CD4-positive, alpha-beta T cell treated with Interferon alpha-2 for 1 hour (primary cell): ENCODE results near the gene TM7SF3.
A peak's percentile ranks its signal among the peaks of the same experiment; 100 is the strongest.

Experiments
- DNase-seq, 2 donors: peaks; one replicate each; pipeline ENCODE4 v3.0.0-alpha.2; 2020 to 2022

Gene TM7SF3

DNA sequence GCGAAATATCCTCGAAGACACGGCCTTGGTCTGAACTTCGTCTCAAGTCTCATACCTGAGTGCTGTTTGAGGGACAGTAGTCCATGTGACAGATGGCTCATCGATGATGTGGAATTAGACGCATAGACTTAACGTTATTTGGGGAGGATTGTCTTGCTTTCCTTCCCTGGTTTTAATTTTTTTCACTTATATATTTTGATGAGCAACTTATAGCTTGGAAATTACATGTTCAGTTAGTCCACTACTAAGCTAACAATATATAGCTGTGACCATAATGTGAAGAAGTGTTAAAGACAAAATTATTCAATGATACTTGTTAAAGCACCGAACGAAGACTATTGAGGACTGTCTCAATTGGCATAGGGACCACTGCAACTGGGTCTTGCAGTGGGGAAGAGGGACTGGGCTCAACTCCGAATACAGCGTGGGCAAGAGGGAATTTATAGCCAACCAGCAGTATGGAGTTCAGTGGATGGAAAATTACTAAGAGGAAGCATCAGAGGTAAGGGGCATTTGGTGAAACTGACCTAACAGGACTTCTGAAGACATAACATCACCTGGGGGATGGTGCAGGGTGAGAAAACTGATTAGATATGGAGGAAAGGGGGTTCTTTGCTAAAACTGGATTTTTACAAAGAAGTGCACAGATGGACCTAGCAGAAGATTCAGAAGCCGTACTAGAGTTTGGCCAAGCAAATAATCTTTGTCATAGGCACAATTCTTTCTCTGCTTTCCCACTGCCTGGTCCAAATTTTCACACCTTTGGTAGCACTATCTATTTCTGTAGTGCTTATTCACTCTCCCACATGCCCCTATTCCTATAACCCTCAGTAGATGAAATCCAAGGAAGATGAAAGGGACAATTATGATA, 910 bp upstream of the TM7SF3 start:
- peak in 1 of 2 donors; percentile 10 for DNase-seq

- no peak for DNase-seq
Measured at GRCh38 chr12:27013611-27014084, 536 bp downstream of the TM7SF3 start.

GRCh38 chr12:27012982-27013255, 1.3 kb downstream of the TM7SF3 start:
- DNase-seq, result no peak

DNA sequence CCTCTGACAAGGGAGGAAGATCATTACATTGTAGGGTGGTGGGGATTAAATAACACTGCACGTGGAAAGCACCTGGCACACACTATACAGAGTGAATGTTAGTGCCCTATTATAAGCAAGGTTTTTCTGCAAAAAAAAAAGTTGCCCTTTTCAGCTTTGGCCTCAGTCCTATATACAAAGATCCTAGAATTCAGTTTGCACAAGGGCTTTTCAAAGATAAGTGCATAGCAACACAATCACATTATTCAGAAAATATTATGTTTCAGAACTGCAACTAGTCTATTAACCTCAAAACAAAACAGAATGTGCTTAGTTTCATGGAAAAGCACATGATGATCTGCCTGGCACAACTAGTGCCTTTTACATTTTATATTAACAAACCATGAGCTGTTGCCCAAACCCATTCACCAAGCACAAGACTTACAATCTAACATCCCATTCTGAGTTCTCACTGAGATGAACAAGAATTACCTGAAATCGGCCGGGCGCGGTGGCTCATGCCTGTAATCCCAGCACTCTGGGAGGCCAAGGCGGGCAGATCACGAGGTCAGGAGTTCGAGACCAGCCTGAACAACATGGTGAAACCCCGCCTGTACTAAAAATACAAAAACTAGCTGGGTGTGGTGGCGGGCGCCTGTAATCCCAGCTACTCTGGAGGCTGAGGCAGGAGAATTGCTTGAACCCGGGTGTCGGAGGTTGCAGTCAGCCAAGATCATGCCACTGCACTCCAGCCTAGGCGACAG, 1.8 kb downstream of the TM7SF3 start:
- no peak for DNase-seq

GRCh38 chr12:27009881-27010301, 4.3 kb downstream of the TM7SF3 start:
- DNase-seq, result no peak

DNA sequence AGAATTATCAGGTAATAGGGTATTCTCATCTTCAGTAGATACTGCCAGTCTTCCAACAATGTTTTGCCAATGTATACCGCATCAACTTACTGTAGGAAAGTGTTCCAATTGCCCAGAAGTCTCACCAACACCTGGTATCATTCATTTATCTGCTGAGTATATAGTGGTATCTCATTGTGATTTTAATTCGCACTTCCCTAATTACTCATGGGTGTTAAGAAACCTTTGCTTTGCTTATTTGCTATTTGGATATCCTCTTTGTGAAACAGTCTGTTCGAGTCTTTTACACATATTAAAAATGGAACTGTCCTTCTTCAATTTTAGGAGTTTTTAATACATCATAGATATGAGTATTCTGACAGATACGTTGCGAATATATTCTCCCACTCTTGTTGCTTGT, 6.1 kb downstream of the TM7SF3 start:
- no peak for DNase-seq

GRCh38 chr12:27006797-27007467, 7.3 kb downstream of the TM7SF3 start:
- no peak for DNase-seq

- DNase-seq, result no peak
Measured at GRCh38 chr12:27005495-27005894, 8.7 kb downstream of the TM7SF3 start.

- no peak for DNase-seq
Measured at GRCh38 chr12:27003421-27004381, 10.5 kb downstream of the TM7SF3 start.

DNA sequence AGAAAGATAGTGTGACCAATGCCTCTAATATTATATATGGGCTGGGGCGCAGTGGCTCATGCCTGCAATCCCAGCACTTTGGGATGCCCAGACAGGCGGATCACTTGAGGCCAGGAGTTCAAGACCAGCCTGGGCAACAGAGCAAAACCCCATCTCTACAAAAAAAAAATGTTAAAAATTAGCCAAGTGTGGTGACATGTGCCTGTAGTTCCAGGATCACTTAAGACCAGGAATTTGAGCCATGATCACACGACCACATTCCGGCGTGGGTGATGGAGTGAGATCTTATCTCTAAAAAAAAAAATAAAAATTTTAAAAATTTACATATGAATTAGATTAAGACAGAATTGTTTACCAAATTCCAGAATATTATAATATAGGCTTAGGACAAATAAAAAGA, 12.0 kb downstream of the TM7SF3 start:
- no peak for DNase-seq

GRCh38 chr12:27001663-27002062, 12.5 kb downstream of the TM7SF3 start:
- DNase-seq, result no peak

GRCh38 chr12:27000961-27001360, 13.2 kb downstream of the TM7SF3 start:
- DNase-seq, result no peak

- DNase-seq, result no peak
Measured at GRCh38 chr12:26997003-26997402, 17.2 kb downstream of the TM7SF3 start.

DNA sequence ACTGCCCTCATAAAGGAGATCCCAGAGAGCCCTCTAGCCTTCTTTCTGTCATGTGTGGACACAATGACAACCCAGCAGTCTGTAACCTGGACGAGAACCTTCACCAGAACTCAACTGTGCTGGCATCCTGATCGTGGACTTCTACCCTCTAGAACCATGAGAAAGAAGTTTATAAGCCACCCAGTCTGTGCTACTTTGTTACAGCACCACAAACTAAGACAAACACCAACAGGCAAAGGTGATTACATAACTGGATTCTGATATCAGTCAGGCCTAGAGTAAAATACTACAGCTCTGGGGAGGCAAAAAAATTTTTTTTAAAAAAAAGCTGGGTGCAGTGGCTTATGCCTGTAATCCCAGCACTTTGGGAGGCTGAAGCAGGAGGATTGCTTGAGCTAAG, 18.5 kb downstream of the TM7SF3 start:
- DNase-seq, result no peak

DNA sequence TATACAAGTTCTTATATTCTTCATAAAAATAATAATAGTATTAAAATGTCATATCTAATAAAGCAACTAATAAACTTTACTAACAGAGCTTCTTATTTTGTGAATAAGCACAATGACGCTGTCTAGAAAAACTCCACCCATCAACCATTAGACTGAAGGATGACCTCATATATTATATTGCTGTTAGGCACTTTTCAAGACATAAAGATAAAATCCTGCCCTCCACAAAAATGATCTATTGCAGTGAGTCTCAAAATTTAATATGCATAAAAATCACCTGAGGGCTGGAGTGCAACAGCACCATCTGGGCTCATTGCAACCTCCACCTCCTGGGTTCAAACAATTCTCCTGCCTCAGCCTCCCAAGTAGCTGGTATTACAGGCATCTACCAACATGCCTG, 20.1 kb downstream of the TM7SF3 start:
- no peak for DNase-seq

- DNase-seq, result no peak
Measured at GRCh38 chr12:26991826-26992225, 22.4 kb downstream of the TM7SF3 start.

DNA sequence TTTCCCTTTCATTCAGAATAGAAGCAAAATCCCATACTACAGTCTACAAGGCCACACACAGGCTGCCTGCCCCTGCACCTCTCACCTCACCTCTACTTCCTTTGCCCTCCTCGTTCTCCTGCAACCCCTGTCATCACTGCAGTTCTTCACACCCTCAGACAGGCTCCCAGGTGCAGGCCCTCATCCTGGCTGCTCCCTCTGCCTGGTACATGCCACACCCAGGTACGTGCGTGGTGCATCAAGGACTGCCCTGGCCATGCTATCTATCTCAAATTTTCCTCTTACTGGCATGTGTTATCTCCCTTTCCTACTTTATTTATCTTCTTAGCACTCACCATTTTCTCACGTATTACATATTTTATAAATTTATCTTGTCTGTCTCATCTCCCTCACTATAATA, 24.3 kb downstream of the TM7SF3 start:
- no peak for DNase-seq

- DNase-seq, result no peak
Measured at GRCh38 chr12:26988703-26989102, 25.5 kb downstream of the TM7SF3 start.

- peak in 1 of 2 donors; percentile 9 for DNase-seq
Measured at GRCh38 chr12:26987634-26988424, 26.4 kb downstream of the TM7SF3 start.

GRCh38 chr12:26982866-26983265, 31.3 kb downstream of the TM7SF3 start:
- DNase-seq, result no peak

- no peak for DNase-seq
Measured at GRCh38 chr12:26979733-26980132, 34.5 kb downstream of the TM7SF3 start.

DNA sequence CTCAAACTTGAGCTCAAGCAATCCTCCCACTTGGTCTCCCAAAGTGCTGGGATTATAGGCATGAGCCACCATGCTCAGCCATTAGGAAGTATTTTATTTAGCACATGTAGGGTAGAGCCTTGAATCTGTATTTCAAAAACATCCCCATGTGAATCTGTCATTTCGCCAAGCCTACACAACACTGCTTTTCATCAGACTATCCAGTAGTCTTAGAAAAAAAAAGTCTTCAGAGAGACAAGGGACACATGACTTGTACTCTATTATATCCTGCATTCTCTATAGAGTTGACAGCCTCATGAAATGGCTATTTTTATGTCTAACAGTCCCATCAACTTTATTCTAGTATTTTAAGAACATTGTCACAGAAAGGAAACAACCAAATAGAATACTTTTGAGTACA, 35.4 kb downstream of the TM7SF3 start:
- DNase-seq, result no peak
